Esophagus (tissue), 2 donors: Measurements from ENCODE around the gene CHD6. TPM values are rescaled to one million over a fixed set of nuclear protein-coding genes. Genes with fewer than 3 reads are reported as not detected.

Source experiments
- H3K27ac ChIP-seq, 2 donors: one replicate each; pipeline ENCODE4 v1.5.1; 2013; ENCODE audit warnings: low read depth in 2 of 2, mild to moderate bottlenecking in 2 of 2, inconsistent platforms in 1 of 2, low read length in 1 of 2, moderate library complexity in 1 of 2
- H3K27me3 ChIP-seq, 2 donors: one replicate each; pipeline ENCODE4 v1.6.1; 2013; ENCODE audit warnings: low read length in 2 of 2, control low read depth in 1 of 2, mild to moderate bottlenecking in 1 of 2; ENCODE audit not compliant: insufficient read depth in 2 of 2, control insufficient read depth in 1 of 2
- H3K36me3 ChIP-seq, 2 donors: one replicate each; pipeline ENCODE4 v1.6.1; 2013; ENCODE audit warnings: low read length in 1 of 2; ENCODE audit not compliant: control insufficient read depth in 2 of 2, insufficient read depth in 2 of 2
- H3K4me1 ChIP-seq, 2 donors: one replicate each; pipeline ENCODE4 v1.6.1; 2013; ENCODE audit warnings: low read length in 1 of 2; ENCODE audit not compliant: control insufficient read depth in 2 of 2, insufficient read depth in 2 of 2
- H3K4me3 ChIP-seq, 2 donors: one replicate each; pipeline ENCODE4 v1.5.1; 2013; ENCODE audit warnings: low read length in 2 of 2, mild to moderate bottlenecking in 2 of 2, low read depth in 1 of 2, moderate library complexity in 1 of 2
- H3K9me3 ChIP-seq, 2 donors: one replicate each; pipeline ENCODE4 v1.6.1; 2013; ENCODE audit warnings: mild to moderate bottlenecking in 2 of 2, low read depth in 1 of 2, low read length in 1 of 2, moderate library complexity in 1 of 2; ENCODE audit not compliant: control insufficient read depth in 2 of 2, insufficient read depth in 1 of 2
- WGBS, 2 donors: extraction: QIAGEN DNeasy Blood & Tissue Kit; methylation state at CpG; one replicate each; pipeline ENCODE4 v1.1.7; 2013; 5-methylcytosine and 5-hydroxymethylcytosine counted together
- polyA plus RNA-seq, 2 donors: library from polyadenylated mRNA; stranded (reverse); fragments of 200-250 nt; gene quantifications; one replicate each; pipeline ENCODE4 v1.2.3, GENCODE V29; 2013
- donor health status: healthy with polysubstance abuse.
- donor health status: Bipolar disorder and iron deficiency.

CHD6 gene
- polyA plus RNA-seq, 2 donors: 4.4 to 9.2 TPM

- Histone ChIP-seq H3K36me3 (peaks cover 0 to 12% of the 10 kb centered on the region in 2 donors), H3K27me3 (no peaks in the 10 kb centered on the region), H3K27ac (no peak overlapping the region), H3K4me1 (peaks cover 0 to 2% of the 10 kb centered on the region in 2 donors), H3K9me3 (no peaks in the 10 kb centered on the region), H3K4me3 (no peak overlapping the region)
- 81 to 83% methylated on average over 5 of the region's 5 CpGs for WGBS, 2 donors
These were observed 149.1 kb downstream of the CHD6 start for GRCh38 chr20:41468994-41469600.

- Histone ChIP-seq H3K4me3 (no peak overlapping the region), H3K4me1 (peaks cover 0 to 2% of the 10 kb centered on the region in 2 donors), H3K27me3 (no peaks in the 10 kb centered on the region), H3K9me3 (no peaks in the 10 kb centered on the region), H3K36me3 (peaks cover 0 to 9% of the 10 kb centered on the region in 2 donors), H3K27ac (no peak overlapping the region)
- WGBS, 2 donors: 39 to 70% methylated on average over 5 of the region's 5 CpGs
These were observed 150.5 kb downstream of the CHD6 start for GRCh38 chr20:41467690-41468089.

GRCh38 chr20:41467220-41467619 is 151.0 kb downstream of the CHD6 start:
- Histone ChIP-seq H3K4me3 (no peak overlapping the region), H3K27ac (no peak overlapping the region), H3K27me3 (no peaks in the 10 kb centered on the region), H3K36me3 (peaks cover 0 to 9% of the 10 kb centered on the region in 2 donors), H3K9me3 (no peaks in the 10 kb centered on the region), H3K4me1 (peaks cover 0 to 2% of the 10 kb centered on the region in 2 donors)
- WGBS, 2 donors: 53 to 71% methylated on average over 3 of the region's 3 CpGs

GRCh38 chr20:41463567-41463966 is 154.6 kb downstream of the CHD6 start:
- peaks cover 0 to 3% of the 10 kb centered on the region in 2 donors for H3K36me3 ChIP-seq
- H3K4me3 ChIP-seq: no peak overlapping the region
- no peaks in the 10 kb centered on the region for H3K27me3 ChIP-seq
- H3K27ac ChIP-seq: no peak overlapping the region
- 93 to 94% methylated on average over 1 of the region's 1 CpG for WGBS, 2 donors
- H3K9me3 ChIP-seq: no peaks in the 10 kb centered on the region
- no peaks in the 10 kb centered on the region for H3K4me1 ChIP-seq

- no peaks in the 10 kb centered on the region for H3K4me1 ChIP-seq
- H3K36me3 ChIP-seq: peaks cover under 1 to 3% of the 10 kb centered on the region in 2 donors
- H3K4me3 ChIP-seq: no peak overlapping the region
- 90 to 92% methylated on average over 6 of the region's 6 CpGs for WGBS, 2 donors
- H3K9me3 ChIP-seq: no peaks in the 10 kb centered on the region
- H3K27me3 ChIP-seq: no peaks in the 10 kb centered on the region
- no peak overlapping the region for H3K27ac ChIP-seq
These were observed 155.6 kb downstream of the CHD6 start for GRCh38 chr20:41462372-41463161.

- no peaks in the 10 kb centered on the region for H3K9me3 ChIP-seq
- H3K36me3 ChIP-seq: peaks cover 12 to 13% of the 10 kb centered on the region in 2 donors
- H3K27ac ChIP-seq: no peak overlapping the region
- no peaks in the 10 kb centered on the region for H3K27me3 ChIP-seq
- H3K4me1 ChIP-seq: no peaks in the 10 kb centered on the region
- 92 to 98% methylated on average over 2 of the region's 2 CpGs for WGBS, 2 donors
- no peak overlapping the region for H3K4me3 ChIP-seq
These were observed 159.4 kb downstream of the CHD6 start for GRCh38 chr20:41458761-41459160.

- peaks cover 12 to 25% of the 10 kb centered on the region in 2 donors for H3K36me3 ChIP-seq
- no peak overlapping the region for H3K27ac ChIP-seq
- no peaks in the 10 kb centered on the region for H3K9me3 ChIP-seq
- H3K4me1 ChIP-seq: no peaks in the 10 kb centered on the region
- 96% methylated on average over 17 of the region's 17 CpGs for WGBS, 2 donors
- no peak overlapping the region for H3K4me3 ChIP-seq
- no peaks in the 10 kb centered on the region for H3K27me3 ChIP-seq
These were observed 160.9 kb downstream of the CHD6 start for GRCh38 chr20:41457173-41457857.

GRCh38 chr20:41456351-41456750 is 161.8 kb downstream of the CHD6 start:
- H3K27ac ChIP-seq: no peak overlapping the region
- no peak overlapping the region for H3K4me3 ChIP-seq
- no peaks in the 10 kb centered on the region for H3K4me1 ChIP-seq
- no peaks in the 10 kb centered on the region for H3K9me3 ChIP-seq
- peaks cover 12 to 30% of the 10 kb centered on the region in 2 donors for H3K36me3 ChIP-seq
- no peaks in the 10 kb centered on the region for H3K27me3 ChIP-seq

- H3K36me3 ChIP-seq: peaks cover 21 to 41% of the 10 kb centered on the region in 2 donors
- H3K4me1 ChIP-seq: no peaks in the 10 kb centered on the region
- no peak overlapping the region for H3K27ac ChIP-seq
- no peaks in the 10 kb centered on the region for H3K9me3 ChIP-seq
- H3K4me3 ChIP-seq: no peak overlapping the region
- H3K27me3 ChIP-seq: no peaks in the 10 kb centered on the region
These were observed 163.9 kb downstream of the CHD6 start for GRCh38 chr20:41454250-41454649.
